ENCODE measurements around the gene INSL4. TPM values are rescaled to one million over a fixed set of nuclear protein-coding genes. Genes with fewer than 3 reads are reported as not detected.

INSL4 gene
- polyA plus RNA-seq (ENCODE audit: insufficient read length in 3 of 3), result not detected
- long read RNA-seq, donor 1, result 0 reads
- long read RNA-seq, donor 2, result 0 reads
- long read RNA-seq, donor 3, result 0 reads
- long read RNA-seq, donor 4, result 0 reads
- long read RNA-seq, donor 5, result 0 reads
- long read RNA-seq, donor 6, result 0 reads
- long read RNA-seq, donor 7, result 0 reads
- long read RNA-seq, donor 8, result 0 reads
- long read RNA-seq, donor 9, result 0 reads
- long read RNA-seq, donor 10, result 0 reads
- long read RNA-seq, donor 11, result 0 reads
- long read RNA-seq, donor 12, result 0 reads
- long read RNA-seq, donor 13, result 0 reads
- long read RNA-seq, donor 14, result 0 reads
- long read RNA-seq, donor 15, result 0 reads
- long read RNA-seq, donor 16, result 0 reads

GRCh38 chr9:5231212-5231611 lies at the start of gene INSL4:
Gene INSL4 (plus strand): TSS chr9:5231419. CDS start chr9:5231524, 105 bp downstream.
- no peak for DNase-seq (ENCODE audit: extremely low read depth in 1 of 11, low read depth in 9 of 11, low spot score in 4 of 11)

GRCh38 chr9:5184776-5185175 lies 46.4 kb upstream of the INSL4 start:
- DNase-seq (ENCODE audit: extremely low read depth in 1 of 11, low read depth in 9 of 11, low spot score in 4 of 11), result no peak

GRCh38 chr9:5185220-5185840 lies 45.9 kb upstream of the INSL4 start, which contains the start of gene INSL6:
Gene INSL6 (minus strand): TSS chr9:5185639. CDS start chr9:5185602, 37 bp downstream.
- no peak for DNase-seq (ENCODE audit: extremely low read depth in 1 of 11, low read depth in 9 of 11, low spot score in 4 of 11)

GRCh38 chr9:5186416-5187169 lies 44.6 kb upstream of the INSL4 start:
- peak in 10 of 11 donors; percentile 9 to 39 (median 25) for DNase-seq (ENCODE audit: extremely low read depth in 1 of 11, low read depth in 9 of 11, low spot score in 4 of 11)

GRCh38 chr9:5188060-5188984 lies 42.9 kb upstream of the INSL4 start:
- DNase-seq (ENCODE audit: extremely low read depth in 1 of 11, low read depth in 9 of 11, low spot score in 4 of 11), result no peak

- no peak for DNase-seq (ENCODE audit: extremely low read depth in 1 of 11, low read depth in 9 of 11, low spot score in 4 of 11)
These were observed 39.2 kb upstream of the INSL4 start for GRCh38 chr9:5191985-5192384.

GRCh38 chr9:5193345-5193744 lies 37.9 kb upstream of the INSL4 start:
- DNase-seq (ENCODE audit: extremely low read depth in 1 of 11, low read depth in 9 of 11, low spot score in 4 of 11), result no peak

- no peak for DNase-seq (ENCODE audit: extremely low read depth in 1 of 11, low read depth in 9 of 11, low spot score in 4 of 11)
These were observed 35.8 kb upstream of the INSL4 start for GRCh38 chr9:5195463-5195862.

- no peak for DNase-seq (ENCODE audit: extremely low read depth in 1 of 11, low read depth in 9 of 11, low spot score in 4 of 11)
These were observed 26.1 kb upstream of the INSL4 start for GRCh38 chr9:5205071-5205470.

GRCh38 chr9:5230554-5230953 lies 665 bp upstream of the INSL4 start:
- no peak for DNase-seq (ENCODE audit: extremely low read depth in 1 of 11, low read depth in 9 of 11, low spot score in 4 of 11)

GRCh38 chr9:5263351-5264218 lies 32.4 kb downstream of the INSL4 start:
- DNase-seq (ENCODE audit: extremely low read depth in 1 of 11, low read depth in 9 of 11, low spot score in 4 of 11), result no peak

GRCh38 chr9:5264219-5264595 lies 33.0 kb downstream of the INSL4 start:
- no peak for DNase-seq (ENCODE audit: extremely low read depth in 1 of 11, low read depth in 9 of 11, low spot score in 4 of 11)

- no peak for DNase-seq (ENCODE audit: extremely low read depth in 1 of 11, low read depth in 9 of 11, low spot score in 4 of 11)
These were observed 34.7 kb downstream of the INSL4 start for GRCh38 chr9:5265939-5266338.

GRCh38 chr9:5269249-5269715 lies 38.1 kb downstream of the INSL4 start:
- DNase-seq (ENCODE audit: extremely low read depth in 1 of 11, low read depth in 9 of 11, low spot score in 4 of 11), result no peak

GRCh38 chr9:5274770-5275169 lies 43.6 kb downstream of the INSL4 start:
- no peak for DNase-seq (ENCODE audit: extremely low read depth in 1 of 11, low read depth in 9 of 11, low spot score in 4 of 11)

- no peak for DNase-seq (ENCODE audit: extremely low read depth in 1 of 11, low read depth in 9 of 11, low spot score in 4 of 11)
These were observed 47.3 kb downstream of the INSL4 start for GRCh38 chr9:5278486-5278885.
